Left ventricle myocardium inferior (tissue), 1 donor: ENCODE data around the gene ERVH48-1. TPM values are rescaled to one million over a fixed set of nuclear protein-coding genes. Genes with fewer than 3 reads are reported as not detected.
"Not testable (repeated sequence)": the region's sequence is repeated elsewhere in the genome, so short reads cannot be mapped to it uniquely, and the experiment has no call there.

Experiments
- DNase-seq: peaks from one replicate; pipeline ENCODE4 v3.0.0-alpha.2; 2020
- H3K27ac ChIP-seq: fragments of 200-600 bp; replicated peaks from 2 replicates; pipeline ENCODE4 v1.8.0; 2021
- H3K27me3 ChIP-seq: fragments of 200-600 bp; 2 replicates; pipeline ENCODE4 v1.8.0; 2021; ENCODE audit warnings: low read depth
- H3K36me3 ChIP-seq: fragments of 200-600 bp; 2 replicates; pipeline ENCODE4 v1.8.0; 2021
- H3K4me1 ChIP-seq: fragments of 200-600 bp; 2 replicates; pipeline ENCODE4 v1.8.0; 2021
- H3K4me3 ChIP-seq: fragments of 200-600 bp; 2 replicates; pipeline ENCODE4 v1.8.0; 2021; ENCODE audit warnings: mild to moderate bottlenecking, moderate library complexity
- H3K9me3 ChIP-seq: fragments of 200-600 bp; replicated peaks from 2 replicates; pipeline ENCODE4 v1.8.0; 2021
- intact Hi-C: fragments of 100-400 bp; cut with micrococcal nuclease; formaldehyde crosslinking; loops from one replicate; pipeline ENCODE4 v1.11.0; 2022
- total RNA-seq: library from RNA; stranded (reverse); fragmentation: NEBNext Ultra II Directional; extraction: Animal tissue kit (Norgen Biotek cat#: 25700); gene quantifications from one replicate; pipeline ENCODE4 v1.2.1, GENCODE V29; 2021
- TF ChIP-seq, protein P1 (sequence below): fragments of 200-600 bp; IDR thresholded peaks from 2 replicates; pipeline ENCODE4 v1.8.0; 2021; ENCODE audit warnings: antibody characterized with exemption, mild to moderate bottlenecking, borderline replicate concordance
- donor health status: DM: no; HTN: yes; CAD: no; lungs with severe emphysema.

The ERVH48-1 gene
- total RNA-seq, 1 donor from 2014 or later, result not detected

DNA sequence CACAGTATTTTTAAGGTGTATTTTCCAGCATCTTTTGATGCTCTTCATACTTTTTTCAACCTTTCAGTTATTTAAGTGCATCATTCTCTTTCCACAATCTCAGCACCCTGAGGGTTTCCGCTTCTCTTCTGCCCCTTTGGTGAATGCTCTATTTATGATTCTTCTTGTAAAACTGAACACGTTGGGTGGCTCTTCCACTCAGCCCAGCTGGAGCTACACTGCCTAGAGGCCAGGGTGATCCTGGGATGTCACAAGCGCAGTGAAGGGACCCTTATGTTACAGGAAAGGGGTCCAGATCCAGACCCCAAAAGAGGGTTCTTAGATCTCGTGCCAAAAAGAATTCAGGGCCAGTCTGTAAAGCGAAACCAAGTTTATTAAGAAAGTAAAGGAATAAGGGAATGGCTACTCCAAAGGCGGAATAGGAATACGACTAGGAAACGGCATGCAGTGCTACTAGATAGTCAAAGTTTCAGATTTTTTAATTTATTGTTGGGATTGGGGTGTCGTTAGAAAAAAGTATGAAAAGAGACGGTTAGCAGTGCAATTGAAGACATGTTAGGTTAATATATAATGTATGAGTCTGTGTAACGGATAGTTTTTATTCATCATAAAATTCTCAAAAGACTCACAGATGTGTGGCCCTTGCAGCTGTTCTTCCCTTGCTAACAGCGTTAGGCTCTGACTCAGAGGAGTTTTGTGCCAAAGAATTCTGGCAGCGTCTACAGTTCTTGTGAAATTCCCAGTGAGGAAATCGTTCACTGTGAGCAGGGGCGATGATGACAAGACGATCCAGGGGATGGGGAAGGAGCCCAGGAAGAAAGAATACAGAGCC lies 14.4 kb upstream of the ERVH48-1 start:
- TF ChIP-seq, protein P1, sequence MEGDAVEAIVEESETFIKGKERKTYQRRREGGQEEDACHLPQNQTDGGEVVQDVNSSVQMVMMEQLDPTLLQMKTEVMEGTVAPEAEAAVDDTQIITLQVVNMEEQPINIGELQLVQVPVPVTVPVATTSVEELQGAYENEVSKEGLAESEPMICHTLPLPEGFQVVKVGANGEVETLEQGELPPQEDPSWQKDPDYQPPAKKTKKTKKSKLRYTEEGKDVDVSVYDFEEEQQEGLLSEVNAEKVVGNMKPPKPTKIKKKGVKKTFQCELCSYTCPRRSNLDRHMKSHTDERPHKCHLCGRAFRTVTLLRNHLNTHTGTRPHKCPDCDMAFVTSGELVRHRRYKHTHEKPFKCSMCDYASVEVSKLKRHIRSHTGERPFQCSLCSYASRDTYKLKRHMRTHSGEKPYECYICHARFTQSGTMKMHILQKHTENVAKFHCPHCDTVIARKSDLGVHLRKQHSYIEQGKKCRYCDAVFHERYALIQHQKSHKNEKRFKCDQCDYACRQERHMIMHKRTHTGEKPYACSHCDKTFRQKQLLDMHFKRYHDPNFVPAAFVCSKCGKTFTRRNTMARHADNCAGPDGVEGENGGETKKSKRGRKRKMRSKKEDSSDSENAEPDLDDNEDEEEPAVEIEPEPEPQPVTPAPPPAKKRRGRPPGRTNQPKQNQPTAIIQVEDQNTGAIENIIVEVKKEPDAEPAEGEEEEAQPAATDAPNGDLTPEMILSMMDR, result no peak
- Histone ChIP-seq H3K4me1 (peaks cover 12% of the 10 kb centered on the region), H3K36me3 (peaks cover 3% of the 10 kb centered on the region), H3K9me3 (no peaks in the 10 kb centered on the region), H3K27ac (peak overlapping the region; percentile 79), H3K27me3 (no peaks in the 10 kb centered on the region), H3K4me3 (peak overlapping the region; percentile 41)
- intact Hi-C loops, result no loop called here
- peak; percentile 48 for DNase-seq

DNA sequence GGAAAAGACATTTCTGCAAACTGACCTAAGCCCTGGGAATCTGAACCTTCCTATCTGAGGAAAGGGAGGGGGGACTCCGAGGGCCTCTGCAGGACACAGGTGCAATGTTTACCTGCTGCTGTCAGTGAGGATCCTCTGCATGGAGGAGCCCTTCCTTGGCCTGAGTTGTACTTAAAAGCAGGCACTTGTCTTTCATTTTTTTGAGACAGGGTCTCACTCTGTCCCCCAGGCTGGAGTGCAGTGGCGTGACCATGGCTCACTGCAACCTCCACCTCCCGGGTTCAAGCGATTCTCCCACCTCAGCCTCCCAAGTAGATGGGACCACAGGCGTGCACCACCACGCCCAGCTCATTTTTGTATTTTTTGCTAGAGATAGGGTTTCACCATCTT lies 13.2 kb upstream of the ERVH48-1 start:
- DNase-seq, H3K27me3 ChIP-seq, H3K9me3 ChIP-seq, H3K36me3 ChIP-seq, H3K27ac ChIP-seq, intact Hi-C loops, H3K4me3 ChIP-seq: not testable (repeated sequence)
- peaks cover 12% of the 10 kb centered on the region for H3K4me1 ChIP-seq

DNA sequence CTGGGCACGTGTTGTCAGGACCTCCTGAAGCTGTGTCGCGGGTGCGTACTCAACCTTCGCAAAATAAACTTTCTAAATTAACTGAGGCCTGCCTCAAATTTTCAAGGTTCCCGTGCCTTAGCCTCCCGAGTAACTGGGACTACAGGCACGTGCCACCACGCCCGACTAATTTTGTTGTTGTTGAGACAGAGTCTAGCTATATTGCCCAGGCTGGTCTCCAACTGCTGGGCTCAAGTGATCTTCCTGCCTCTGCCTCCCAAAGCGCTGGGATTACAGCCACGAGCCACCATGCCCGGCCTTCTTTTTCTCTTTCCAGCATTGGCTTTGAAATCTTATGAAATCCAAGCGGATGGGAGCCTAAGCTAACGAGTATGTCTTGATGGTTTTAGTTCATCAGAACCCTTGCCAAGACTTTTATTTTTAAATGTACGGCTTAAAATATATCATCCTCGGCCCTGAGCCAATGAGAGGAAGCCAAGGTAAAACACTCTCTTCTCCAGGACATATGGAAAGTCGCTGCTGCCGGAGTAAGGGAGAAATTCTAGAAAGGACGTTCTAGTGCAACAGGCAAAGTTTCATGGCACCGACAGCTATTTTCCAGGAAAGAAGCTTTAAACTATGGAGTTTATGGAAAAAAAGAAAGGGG lies 12.7 kb upstream of the ERVH48-1 start:
- Histone ChIP-seq H3K9me3 (no peaks in the 10 kb centered on the region), H3K4me3 (no peak overlapping the region), H3K27ac (no peak overlapping the region), H3K27me3 (no peaks in the 10 kb centered on the region), H3K4me1 (peaks cover 12% of the 10 kb centered on the region), H3K36me3 (peaks cover 3% of the 10 kb centered on the region)
- intact Hi-C loops, result no loop called here
- TF ChIP-seq, protein P1, result no peak
- no peak for DNase-seq

DNA sequence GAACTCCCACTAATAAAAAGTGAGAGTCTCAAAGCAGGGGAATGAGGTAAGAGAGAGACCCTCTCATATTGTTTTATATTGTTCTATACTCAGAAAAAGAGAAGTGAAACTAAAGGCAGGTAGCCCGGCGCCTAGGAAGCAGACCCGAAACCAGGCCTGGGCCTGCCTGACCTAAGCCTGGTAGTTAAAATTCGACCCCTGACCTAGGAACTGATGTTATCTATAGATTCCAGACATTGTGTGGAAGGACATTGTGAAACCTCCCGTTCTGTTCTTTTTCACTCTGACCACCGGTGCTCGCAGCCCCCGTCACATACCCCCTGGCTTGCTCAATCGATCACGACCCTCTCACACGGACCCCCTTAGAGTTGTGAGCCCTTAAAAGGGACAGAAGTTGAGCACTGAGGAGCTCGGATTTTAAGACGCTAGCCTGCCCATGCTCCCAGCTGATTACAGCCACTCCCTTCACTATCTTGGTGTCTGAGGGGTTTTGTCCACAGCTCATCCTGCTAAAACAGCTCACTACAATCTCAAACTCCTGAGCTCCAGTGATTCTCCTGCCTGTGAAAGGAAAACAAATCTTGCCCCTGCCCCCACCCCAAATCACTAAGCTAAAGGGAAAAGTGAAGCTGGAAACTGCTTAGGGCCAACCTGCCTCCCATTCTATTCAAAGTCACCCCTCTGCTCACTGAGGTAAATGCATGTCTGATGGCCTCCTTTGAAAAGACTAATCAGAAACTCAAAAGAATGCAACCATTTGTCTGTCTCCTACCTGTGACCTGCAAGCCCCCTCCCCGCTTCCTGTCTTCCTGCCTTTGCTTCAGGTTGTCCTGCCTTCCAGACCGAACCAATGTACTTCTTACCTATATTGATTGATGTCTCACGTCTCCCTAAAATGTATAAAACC lies 11.9 kb upstream of the ERVH48-1 start:
- H3K9me3 ChIP-seq, H3K36me3 ChIP-seq, H3K27me3 ChIP-seq, H3K27ac ChIP-seq, H3K4me3 ChIP-seq, DNase-seq, intact Hi-C loops: not testable (repeated sequence)
- peaks cover 12% of the 10 kb centered on the region for H3K4me1 ChIP-seq

DNA sequence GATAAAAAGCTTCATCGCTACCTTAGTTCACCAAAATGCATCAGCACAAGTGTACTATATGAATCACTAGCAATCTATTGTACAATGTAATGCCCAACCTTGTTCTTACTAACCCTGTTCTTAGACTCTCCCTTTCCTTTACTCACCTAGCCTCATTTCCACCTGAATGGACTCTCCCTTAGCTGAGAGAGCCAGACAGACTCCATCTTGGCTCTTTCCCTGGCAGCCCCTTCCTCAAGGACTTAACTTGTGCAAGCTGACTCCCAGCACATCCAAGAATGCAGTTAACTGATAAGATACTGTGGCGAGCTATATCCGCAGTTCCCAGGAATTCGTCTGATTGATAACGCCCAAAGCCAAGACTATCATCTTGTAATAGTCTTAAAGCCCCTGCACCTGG lies 10.9 kb upstream of the ERVH48-1 start:
- DNase-seq, H3K9me3 ChIP-seq, H3K27ac ChIP-seq, H3K27me3 ChIP-seq, H3K4me3 ChIP-seq, intact Hi-C loops, H3K36me3 ChIP-seq: not testable (repeated sequence)
- peaks cover 12% of the 10 kb centered on the region for H3K4me1 ChIP-seq

DNA sequence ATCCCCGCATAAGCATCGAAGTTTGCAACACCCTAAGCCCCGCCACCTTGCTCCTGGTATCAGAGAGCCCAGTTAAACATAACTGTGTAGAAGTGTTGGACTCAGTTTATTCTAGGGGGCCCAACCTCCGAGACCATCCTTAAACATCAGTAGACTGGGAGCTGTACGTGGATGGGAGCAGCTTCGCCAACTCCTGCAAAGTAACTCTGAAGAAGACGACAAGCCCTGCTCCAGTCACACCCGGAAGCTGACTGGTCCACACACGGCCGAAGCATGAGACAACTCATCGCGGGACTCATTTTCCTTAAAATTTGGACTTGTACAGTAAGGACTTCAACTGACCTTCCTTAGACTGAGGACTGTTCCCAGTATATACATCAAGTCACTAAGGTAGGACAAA lies 8.5 kb upstream of the ERVH48-1 start:
- intact Hi-C loops, DNase-seq: not testable (repeated sequence)

DNA sequence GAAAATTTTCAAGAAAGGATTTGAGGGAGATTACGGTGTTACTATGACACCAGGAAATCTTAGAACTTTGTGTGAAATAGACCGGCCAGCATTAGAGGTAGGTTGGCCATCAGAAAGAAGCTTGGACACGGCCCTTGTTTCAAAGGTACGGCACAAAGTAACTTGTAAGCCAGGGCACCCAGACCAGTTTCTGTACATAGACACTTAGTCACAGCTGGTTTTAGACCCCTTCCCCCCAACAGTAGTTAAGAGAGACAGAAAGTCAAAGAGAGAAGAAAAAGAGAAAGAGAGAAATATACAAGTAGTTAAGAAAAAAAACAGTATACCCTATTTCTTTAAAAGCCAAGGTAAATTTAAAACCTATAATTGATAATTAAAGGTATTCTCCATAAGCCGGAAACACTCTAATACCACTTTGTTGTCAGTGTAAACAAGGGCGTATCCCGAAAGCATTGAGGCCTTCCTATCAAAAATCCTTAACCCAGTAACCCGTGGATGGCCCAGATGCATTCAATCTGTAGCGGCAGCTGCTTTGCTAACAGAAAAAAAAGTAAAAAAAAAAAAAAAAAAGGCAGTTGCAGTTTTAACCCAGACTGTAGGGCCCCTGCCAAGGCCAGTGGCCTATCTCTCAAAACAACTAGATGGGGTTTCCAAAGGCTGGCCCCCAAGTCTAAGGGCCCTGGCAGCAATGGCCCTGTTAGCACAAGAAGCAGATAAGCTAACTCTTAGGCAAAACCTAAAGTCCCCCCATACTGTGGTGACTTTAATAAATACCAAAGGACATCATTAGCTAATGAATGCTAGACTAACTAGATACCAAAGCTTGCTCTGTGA lies 7.9 kb upstream of the ERVH48-1 start:
- intact Hi-C loops, DNase-seq, H3K36me3 ChIP-seq, H3K4me3 ChIP-seq, H3K9me3 ChIP-seq, H3K4me1 ChIP-seq, H3K27me3 ChIP-seq: not testable (repeated sequence)
- peak overlapping the region; percentile 30 for H3K27ac ChIP-seq

More for the DNA sequence above, 8.5 kb upstream of the ERVH48-1 start:
- not testable (repeated sequence) for H3K4me3 ChIP-seq, H3K9me3 ChIP-seq, H3K36me3 ChIP-seq, H3K4me1 ChIP-seq, H3K27me3 ChIP-seq, H3K27ac ChIP-seq

DNA sequence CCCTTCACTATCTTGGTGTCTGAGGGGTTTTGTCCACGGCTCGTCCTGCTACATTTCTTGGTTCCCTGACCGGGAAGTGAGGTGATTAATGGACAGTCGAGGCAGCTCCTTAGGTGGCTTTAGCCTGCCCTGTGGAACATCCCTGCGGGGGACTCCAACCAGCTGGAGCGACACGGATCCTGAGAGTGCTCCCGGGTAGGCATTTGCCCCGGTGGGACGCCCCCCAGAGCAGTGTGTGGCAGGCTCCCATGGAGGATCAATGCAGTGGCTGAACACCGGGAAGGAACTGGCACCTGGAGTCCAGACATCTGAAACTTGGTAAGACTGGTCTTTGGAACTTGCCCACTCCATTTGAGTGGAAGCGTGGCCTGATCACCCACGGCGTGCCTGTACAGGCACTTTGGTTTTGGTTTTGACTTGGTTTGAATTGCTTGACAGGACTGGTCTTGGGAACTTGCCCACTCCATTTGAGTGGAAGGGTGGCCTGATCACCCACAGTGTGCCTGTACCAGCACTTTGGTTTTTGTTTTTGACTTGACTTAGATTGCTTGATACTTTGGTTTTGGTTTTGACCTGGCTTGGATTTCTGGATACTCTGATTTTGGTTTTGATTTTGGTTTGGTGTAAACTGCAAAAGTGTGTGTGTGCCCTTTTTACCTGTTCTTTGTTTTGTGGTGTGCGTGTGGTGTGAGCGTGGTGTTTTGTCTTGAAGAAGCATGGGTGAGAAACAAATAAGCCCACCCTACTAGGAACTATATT lies 7.1 kb upstream of the ERVH48-1 start:
- H3K4me3 ChIP-seq, DNase-seq, H3K27ac ChIP-seq, intact Hi-C loops, H3K36me3 ChIP-seq, H3K9me3 ChIP-seq, H3K27me3 ChIP-seq, H3K4me1 ChIP-seq: not testable (repeated sequence)
